ENCODE results near the gene MOB2. TPM values are rescaled to one million over a fixed set of nuclear protein-coding genes. Genes with fewer than 3 reads are reported as not detected.

Gene MOB2, protein sequence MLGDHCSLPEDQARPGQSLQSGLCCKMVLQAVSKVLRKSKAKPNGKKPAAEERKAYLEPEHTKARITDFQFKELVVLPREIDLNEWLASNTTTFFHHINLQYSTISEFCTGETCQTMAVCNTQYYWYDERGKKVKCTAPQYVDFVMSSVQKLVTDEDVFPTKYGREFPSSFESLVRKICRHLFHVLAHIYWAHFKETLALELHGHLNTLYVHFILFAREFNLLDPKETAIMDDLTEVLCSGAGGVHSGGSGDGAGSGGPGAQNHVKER
- 100 to 1,000 TPM in 1 of 3 donors, 10 to 100 TPM in 2; 54.9 to 108 (median 61.5) TPM for total RNA-seq
- long read RNA-seq, donor 1, transcript MOB2-202 (5 exons, 795 nt): minor isoform, 5 of 182 reads
- long read RNA-seq, donor 1, transcript MOB2-201 (5 exons, 1,207 nt): major isoform, 43 of 182 reads
- long read RNA-seq, donor 1, partial matches to known transcripts: 86 of 182 reads
- long read RNA-seq, donor 1, other reads (novel, unspliced or antisense): 47 of 182 reads
- long read RNA-seq, donor 2, partial matches to known transcripts: 28 of 33 reads
- long read RNA-seq, donor 2, other reads (novel, unspliced or antisense): 5 of 33 reads

DNA sequence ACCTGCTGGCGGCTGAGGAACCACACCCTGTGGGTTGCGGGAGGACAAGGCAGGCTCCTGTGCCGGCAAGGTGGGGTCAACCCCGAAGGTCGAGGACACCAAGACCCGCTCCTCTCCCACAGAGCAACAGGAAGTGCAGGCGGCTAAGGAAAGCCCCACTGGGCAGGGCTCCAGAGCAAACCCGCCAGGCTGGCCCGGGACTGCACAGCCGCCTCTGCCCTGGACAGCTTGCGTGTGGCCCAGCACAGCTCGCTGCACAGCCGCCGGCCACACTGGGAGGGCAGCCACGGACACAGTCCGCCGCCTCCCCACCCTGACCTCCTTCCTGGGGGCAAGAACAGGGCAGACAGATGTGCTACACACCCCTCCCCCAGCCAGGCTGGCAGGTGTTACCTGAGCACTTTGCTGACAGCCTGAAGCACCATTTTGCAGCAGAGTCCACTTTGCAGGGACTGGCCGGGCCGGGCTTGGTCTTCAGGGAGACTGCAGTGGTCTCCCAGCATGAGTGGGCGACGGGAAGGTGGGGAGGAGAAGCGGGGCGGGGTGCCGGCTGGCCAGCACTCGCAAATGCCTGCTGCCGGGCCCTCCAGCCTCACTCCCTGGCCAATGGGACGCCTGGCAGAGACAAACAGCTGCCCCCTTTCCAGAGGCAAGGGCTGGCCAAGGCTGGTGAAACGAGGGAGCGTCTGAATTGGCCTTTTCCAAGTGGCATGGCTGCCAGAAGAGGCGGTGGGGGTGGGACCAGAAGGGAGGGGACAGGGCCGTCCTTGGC, at the start of gene MOB2:
TSS of gene MOB2 (minus strand) at position 726 of the 772 bp plus-strand sequence. CDS start at position 503, 223 bp downstream.
- H3K4me3 ChIP-seq: no peak within 1 kb of the TSS
- H3K36me3 ChIP-seq (ENCODE audit: low read depth): no peaks in the 10 kb centered on the region
- ATAC-seq: peak; percentile 82
- no peaks in the 10 kb centered on the region for H3K9me3 ChIP-seq
- H3K4me1 ChIP-seq (ENCODE audit: low read depth): peaks cover 29% of the 10 kb centered on the region
- peak; percentile 62 to 82 (median 79) for DNase-seq
- intact Hi-C loops (cut with DNase I, micrococcal nuclease): no loop called here
- TF ChIP-seq, protein P1, sequence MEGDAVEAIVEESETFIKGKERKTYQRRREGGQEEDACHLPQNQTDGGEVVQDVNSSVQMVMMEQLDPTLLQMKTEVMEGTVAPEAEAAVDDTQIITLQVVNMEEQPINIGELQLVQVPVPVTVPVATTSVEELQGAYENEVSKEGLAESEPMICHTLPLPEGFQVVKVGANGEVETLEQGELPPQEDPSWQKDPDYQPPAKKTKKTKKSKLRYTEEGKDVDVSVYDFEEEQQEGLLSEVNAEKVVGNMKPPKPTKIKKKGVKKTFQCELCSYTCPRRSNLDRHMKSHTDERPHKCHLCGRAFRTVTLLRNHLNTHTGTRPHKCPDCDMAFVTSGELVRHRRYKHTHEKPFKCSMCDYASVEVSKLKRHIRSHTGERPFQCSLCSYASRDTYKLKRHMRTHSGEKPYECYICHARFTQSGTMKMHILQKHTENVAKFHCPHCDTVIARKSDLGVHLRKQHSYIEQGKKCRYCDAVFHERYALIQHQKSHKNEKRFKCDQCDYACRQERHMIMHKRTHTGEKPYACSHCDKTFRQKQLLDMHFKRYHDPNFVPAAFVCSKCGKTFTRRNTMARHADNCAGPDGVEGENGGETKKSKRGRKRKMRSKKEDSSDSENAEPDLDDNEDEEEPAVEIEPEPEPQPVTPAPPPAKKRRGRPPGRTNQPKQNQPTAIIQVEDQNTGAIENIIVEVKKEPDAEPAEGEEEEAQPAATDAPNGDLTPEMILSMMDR (IDR thresholded peaks at IDR 0.05): no peak

DNA sequence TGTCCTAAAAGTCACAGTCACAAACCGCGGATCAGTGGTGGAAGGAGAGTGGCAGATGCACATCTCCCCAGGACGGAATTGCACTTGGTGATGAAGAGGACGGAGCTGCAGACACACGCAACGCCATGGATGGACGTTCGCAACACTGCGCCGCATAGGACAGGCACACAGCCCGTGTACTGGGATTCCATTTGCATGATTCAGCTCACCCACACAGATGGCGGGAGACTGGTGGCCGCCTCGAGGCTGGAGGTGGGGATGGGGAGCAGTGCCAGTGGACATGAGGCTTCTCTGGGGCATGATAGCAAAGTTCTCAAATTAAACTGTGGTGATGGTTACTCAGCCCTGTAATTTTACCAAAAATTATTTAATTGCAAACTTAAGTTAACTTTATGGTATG, 48.1 kb upstream of the MOB2 start:
- ATAC-seq (no peak), DNase-seq (no peak)
- Histone ChIP-seq H3K4me3 (no peak overlapping the region), H3K36me3 (ENCODE audit: low read depth) (no peaks in the 10 kb centered on the region), H3K4me1 (ENCODE audit: low read depth) (peaks cover 3% of the 10 kb centered on the region), H3K9me3 (no peaks in the 10 kb centered on the region)
- TF ChIP-seq, protein P1 (IDR thresholded peaks at IDR 0.05): no peak
- intact Hi-C loops (cut with DNase I, micrococcal nuclease): no loop called here

DNA sequence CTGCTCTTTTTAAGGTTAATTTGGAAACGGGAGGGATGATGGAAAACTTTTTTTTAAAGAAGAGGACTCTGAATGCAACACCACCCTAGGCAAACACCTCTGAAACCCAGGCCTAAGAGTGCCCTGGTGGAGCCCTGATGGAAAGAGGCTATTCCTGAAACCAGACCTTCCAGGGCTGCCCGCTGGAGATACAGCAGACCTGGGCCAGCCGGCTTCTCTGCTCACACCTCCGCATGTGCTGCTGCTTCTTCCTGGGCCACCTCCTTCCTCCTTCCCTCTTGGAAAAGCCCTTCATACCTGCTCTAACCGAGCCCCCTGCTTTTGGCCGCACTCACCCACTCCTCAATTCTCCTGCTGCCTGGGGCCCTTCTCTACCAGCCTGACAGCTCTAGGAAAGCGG, 47.6 kb upstream of the MOB2 start:
- Histone ChIP-seq H3K9me3 (no peaks in the 10 kb centered on the region), H3K4me3 (no peak overlapping the region), H3K4me1 (ENCODE audit: low read depth) (peaks cover 3% of the 10 kb centered on the region), H3K36me3 (ENCODE audit: low read depth) (no peaks in the 10 kb centered on the region)
- no peak for ATAC-seq
- intact Hi-C loops (cut with DNase I, micrococcal nuclease): no loop called here
- DNase-seq: no peak
- TF ChIP-seq, protein P1 (IDR thresholded peaks at IDR 0.05): no peak

DNA sequence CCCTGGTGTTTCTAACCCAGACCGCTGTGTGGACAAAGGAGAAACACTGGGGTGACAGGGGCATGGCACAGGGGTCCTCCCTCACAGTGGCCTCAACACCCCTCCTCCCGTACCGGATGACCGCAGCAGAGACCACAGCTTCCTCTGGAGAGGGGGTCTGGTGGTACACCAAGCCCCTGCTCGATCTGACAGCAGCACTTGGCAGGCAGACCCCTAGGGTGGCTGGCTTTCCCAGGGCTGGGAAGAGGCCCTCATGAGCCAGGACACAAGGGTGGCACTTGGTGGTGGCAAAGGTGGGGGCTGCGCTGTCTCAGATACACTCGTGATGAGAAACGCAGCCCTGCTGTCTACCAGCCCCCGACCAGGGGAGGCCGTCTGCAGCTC, 46.8 kb upstream of the MOB2 start:
- Histone ChIP-seq H3K9me3 (no peaks in the 10 kb centered on the region), H3K36me3 (ENCODE audit: low read depth) (no peaks in the 10 kb centered on the region), H3K4me1 (ENCODE audit: low read depth) (peaks cover 3% of the 10 kb centered on the region), H3K4me3 (no peak overlapping the region)
- ATAC-seq (no peak), DNase-seq (no peak)
- intact Hi-C loops (cut with DNase I, micrococcal nuclease): no loop called here
- TF ChIP-seq, protein P1 (IDR thresholded peaks at IDR 0.05): no peak

DNA sequence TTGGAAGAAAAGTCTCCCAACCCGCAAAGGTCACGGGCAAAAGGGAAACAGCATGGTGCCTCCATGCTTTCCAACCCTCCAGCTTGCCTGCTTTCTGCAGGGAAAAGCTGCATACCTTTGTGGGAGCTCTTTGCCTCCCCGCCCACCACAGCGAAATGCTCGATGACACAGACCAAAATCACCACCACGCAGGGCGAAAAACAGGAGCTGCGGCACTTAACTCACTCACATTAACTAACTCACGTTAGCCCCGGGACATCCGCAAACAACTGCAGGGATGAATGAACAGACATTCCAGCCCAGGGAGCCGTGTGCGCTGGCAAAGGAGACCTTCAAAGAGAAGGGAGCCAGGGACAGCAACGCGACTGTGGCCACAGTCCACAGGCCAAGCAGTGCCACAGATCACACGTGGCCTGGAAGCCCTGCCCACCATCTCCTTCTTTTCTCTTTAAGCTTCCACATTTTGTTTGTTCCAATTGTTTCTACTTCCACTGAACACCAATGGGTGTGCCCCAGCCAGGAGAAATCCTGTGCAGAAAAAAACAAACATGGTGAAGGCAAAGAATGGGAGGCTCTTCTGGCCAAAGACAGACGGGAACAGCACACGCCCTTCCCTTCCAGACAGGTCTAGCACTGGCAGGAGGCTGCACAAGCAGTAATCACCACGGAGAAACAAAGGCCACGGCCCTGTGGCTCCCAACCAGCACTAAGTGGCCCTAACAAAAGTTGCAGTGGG, 46.2 kb upstream of the MOB2 start:
- DNase-seq: no peak
- H3K4me1 ChIP-seq (ENCODE audit: low read depth): peaks cover 3% of the 10 kb centered on the region
- peak; percentile 45 for ATAC-seq
- no peak overlapping the region for H3K4me3 ChIP-seq
- intact Hi-C loops (cut with DNase I, micrococcal nuclease): no loop called here
- no peaks in the 10 kb centered on the region for H3K9me3 ChIP-seq
- H3K36me3 ChIP-seq (ENCODE audit: low read depth): no peaks in the 10 kb centered on the region
- TF ChIP-seq, protein P1 (IDR thresholded peaks at IDR 0.05): no peak
